ENCODE results near the gene ARSJ.

Gene ARSJ

GRCh38 chr4:113982181-113982580, 2.7 kb upstream of the ARSJ start:
- H3K9me2 ChIP-seq (replicated peaks; ENCODE audit: control insufficient read depth, low read length): no peaks in the 10 kb centered on the region
- no peak overlapping the region for H3K4me2 ChIP-seq (ENCODE audit: low read length)
- H3K27me3 ChIP-seq (ENCODE audit: control insufficient read depth, low read length): no peaks in the 10 kb centered on the region
- no peaks in the 10 kb centered on the region for H3K36me3 ChIP-seq (ENCODE audit: control insufficient read depth, low read length)
- H4K20me1 ChIP-seq (ENCODE audit: control insufficient read depth, insufficient read depth, low read depth, low read length): no peaks in the 10 kb centered on the region
- no peak overlapping the region for H3K4me3 ChIP-seq (ENCODE audit: low read length)
- no peaks in the 10 kb centered on the region for H3K79me2 ChIP-seq (ENCODE audit: control insufficient read depth, low read length)
- no peaks in the 10 kb centered on the region for H3F3A ChIP-seq (ENCODE audit: control insufficient read depth, insufficient read depth)
- H3K27ac ChIP-seq (ENCODE audit: low read depth, low read length): no peak overlapping the region
- no peaks in the 10 kb centered on the region for H3K9me3 ChIP-seq (ENCODE audit: control insufficient read depth, insufficient read depth, low read length)
- no peaks in the 10 kb centered on the region for H3K4me1 ChIP-seq (ENCODE audit: control insufficient read depth, low read length)
- TF ChIP-seq, protein P1, sequence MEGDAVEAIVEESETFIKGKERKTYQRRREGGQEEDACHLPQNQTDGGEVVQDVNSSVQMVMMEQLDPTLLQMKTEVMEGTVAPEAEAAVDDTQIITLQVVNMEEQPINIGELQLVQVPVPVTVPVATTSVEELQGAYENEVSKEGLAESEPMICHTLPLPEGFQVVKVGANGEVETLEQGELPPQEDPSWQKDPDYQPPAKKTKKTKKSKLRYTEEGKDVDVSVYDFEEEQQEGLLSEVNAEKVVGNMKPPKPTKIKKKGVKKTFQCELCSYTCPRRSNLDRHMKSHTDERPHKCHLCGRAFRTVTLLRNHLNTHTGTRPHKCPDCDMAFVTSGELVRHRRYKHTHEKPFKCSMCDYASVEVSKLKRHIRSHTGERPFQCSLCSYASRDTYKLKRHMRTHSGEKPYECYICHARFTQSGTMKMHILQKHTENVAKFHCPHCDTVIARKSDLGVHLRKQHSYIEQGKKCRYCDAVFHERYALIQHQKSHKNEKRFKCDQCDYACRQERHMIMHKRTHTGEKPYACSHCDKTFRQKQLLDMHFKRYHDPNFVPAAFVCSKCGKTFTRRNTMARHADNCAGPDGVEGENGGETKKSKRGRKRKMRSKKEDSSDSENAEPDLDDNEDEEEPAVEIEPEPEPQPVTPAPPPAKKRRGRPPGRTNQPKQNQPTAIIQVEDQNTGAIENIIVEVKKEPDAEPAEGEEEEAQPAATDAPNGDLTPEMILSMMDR (IDR thresholded peaks at IDR 0.05; ENCODE audit: low read depth, low read length, poor library complexity, severe bottlenecking): no peak
- no peak for TF ChIP-seq EZH2phosphoT487 (IDR thresholded peaks at IDR 0.05; ENCODE audit: borderline replicate concordance, low read length)

DNA sequence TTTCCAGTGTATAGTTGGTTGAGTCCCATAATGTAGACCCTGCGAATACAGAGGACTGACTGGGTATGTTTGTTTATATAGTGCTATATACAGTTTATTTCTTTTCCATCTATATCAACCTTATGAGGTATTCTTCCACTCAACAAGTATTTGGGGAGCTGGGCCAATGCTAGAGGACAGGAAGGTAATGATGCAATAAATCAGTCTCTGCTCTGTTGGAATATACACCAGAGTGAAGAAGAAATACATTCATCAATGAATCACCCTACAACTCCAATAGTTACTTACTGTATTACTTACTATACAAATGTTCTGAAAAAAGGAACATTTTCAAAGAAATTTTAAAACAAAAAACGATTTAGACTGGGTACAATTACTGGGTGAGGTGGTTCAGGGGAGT, 2.1 kb upstream of the ARSJ start:
- H3K9me3 ChIP-seq (ENCODE audit: control insufficient read depth, insufficient read depth, low read length): no peaks in the 10 kb centered on the region
- H3K4me1 ChIP-seq (ENCODE audit: control insufficient read depth, low read length): no peaks in the 10 kb centered on the region
- no peak overlapping the region for H3K4me2 ChIP-seq (ENCODE audit: low read length)
- H3K4me3 ChIP-seq (ENCODE audit: low read length): no peak overlapping the region
- no peaks in the 10 kb centered on the region for H3K36me3 ChIP-seq (ENCODE audit: control insufficient read depth, low read length)
- TF ChIP-seq EZH2phosphoT487 (IDR thresholded peaks at IDR 0.05; ENCODE audit: borderline replicate concordance, low read length): no peak
- TF ChIP-seq, protein P1 (IDR thresholded peaks at IDR 0.05; ENCODE audit: low read depth, low read length, poor library complexity, severe bottlenecking): no peak
- H3K27me3 ChIP-seq (ENCODE audit: control insufficient read depth, low read length): no peaks in the 10 kb centered on the region
- H4K20me1 ChIP-seq (ENCODE audit: control insufficient read depth, insufficient read depth, low read depth, low read length): no peaks in the 10 kb centered on the region
- no peaks in the 10 kb centered on the region for H3F3A ChIP-seq (ENCODE audit: control insufficient read depth, insufficient read depth)
- H3K27ac ChIP-seq (ENCODE audit: low read depth, low read length): no peak overlapping the region
- no peaks in the 10 kb centered on the region for H3K9me2 ChIP-seq (replicated peaks; ENCODE audit: control insufficient read depth, low read length)
- no peaks in the 10 kb centered on the region for H3K79me2 ChIP-seq (ENCODE audit: control insufficient read depth, low read length)

DNA sequence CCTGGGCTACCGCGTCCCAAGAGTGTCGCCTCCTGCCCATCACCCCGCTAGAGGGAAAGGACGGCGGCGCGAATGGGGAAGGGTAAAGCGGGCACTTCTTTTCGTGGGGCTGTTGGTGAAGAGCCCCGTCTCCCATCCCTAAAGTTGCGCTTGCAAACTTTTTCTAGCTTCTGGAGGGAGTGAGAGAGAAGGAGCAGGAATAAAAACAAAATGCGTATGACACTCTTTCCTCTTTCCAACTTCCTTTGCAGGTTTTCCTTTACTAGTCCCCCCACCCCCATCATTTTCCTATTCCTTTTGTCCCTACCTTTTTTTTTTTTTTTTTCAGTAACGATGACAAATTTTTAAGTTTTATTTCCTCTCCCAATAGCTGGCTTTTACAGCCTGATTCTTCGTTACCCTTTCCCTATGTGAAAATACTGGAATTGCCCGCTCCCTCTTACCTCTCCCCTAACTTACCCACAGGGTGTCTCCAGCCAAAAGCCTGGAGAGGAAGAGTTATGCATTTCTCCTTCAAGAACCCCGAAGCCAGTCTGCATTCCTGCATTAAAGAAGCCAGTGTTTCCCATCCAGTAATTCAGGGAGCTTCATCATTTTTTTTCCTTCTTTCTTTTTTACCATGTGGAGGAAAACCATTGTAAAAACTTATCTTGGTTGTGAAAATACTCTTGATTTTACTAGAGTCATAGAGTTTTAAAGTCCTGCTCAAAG, 613 bp upstream of the ARSJ start:
- Histone ChIP-seq H3K4me2 (ENCODE audit: low read length) (no peak overlapping the region), H3K4me1 (ENCODE audit: control insufficient read depth, low read length) (no peaks in the 10 kb centered on the region), H4K20me1 (ENCODE audit: control insufficient read depth, insufficient read depth, low read depth, low read length) (no peaks in the 10 kb centered on the region), H3F3A (ENCODE audit: control insufficient read depth, insufficient read depth) (no peaks in the 10 kb centered on the region), H3K27me3 (ENCODE audit: control insufficient read depth, low read length) (no peaks in the 10 kb centered on the region), H3K27ac (ENCODE audit: low read depth, low read length) (no peak overlapping the region), H3K9me3 (ENCODE audit: control insufficient read depth, insufficient read depth, low read length) (no peaks in the 10 kb centered on the region), H3K4me3 (ENCODE audit: low read length) (no peak overlapping the region), H3K79me2 (ENCODE audit: control insufficient read depth, low read length) (no peaks in the 10 kb centered on the region), H3K9me2 (replicated peaks; ENCODE audit: control insufficient read depth, low read length) (no peaks in the 10 kb centered on the region), H3K36me3 (ENCODE audit: control insufficient read depth, low read length) (no peaks in the 10 kb centered on the region)
- TF ChIP-seq EZH2phosphoT487 (IDR thresholded peaks at IDR 0.05; ENCODE audit: borderline replicate concordance, low read length): no peak
- TF ChIP-seq, protein P1 (IDR thresholded peaks at IDR 0.05; ENCODE audit: low read depth, low read length, poor library complexity, severe bottlenecking): no peak

Measured in DOHH2 (cell line).